ENCODE data around the gene GOLPH3L. TPM values are rescaled to one million over a fixed set of nuclear protein-coding genes. Genes with fewer than 3 reads are reported as not detected.
A peak's percentile ranks its signal among the peaks of the same experiment; 100 is the strongest.
"Not testable (repeated sequence)": the region's sequence is repeated elsewhere in the genome, so short reads cannot be mapped to it uniquely, and the experiment has no call there.

GOLPH3L gene
- total RNA-seq, 1 donor from 2014 or later, result 16.5 TPM

GRCh38 chr1:150622303-150622975, 74.5 kb downstream of the GOLPH3L start:
- ATAC-seq (no peak), DNase-seq (ENCODE audit: missing footprints) (peak; percentile 83)
- intact Hi-C loops (cut with DNase I), result loop anchor here (10.0 kb wide), 1 partner anchor 158 kb away; no protein-coding TSS in a partner anchor

DNA sequence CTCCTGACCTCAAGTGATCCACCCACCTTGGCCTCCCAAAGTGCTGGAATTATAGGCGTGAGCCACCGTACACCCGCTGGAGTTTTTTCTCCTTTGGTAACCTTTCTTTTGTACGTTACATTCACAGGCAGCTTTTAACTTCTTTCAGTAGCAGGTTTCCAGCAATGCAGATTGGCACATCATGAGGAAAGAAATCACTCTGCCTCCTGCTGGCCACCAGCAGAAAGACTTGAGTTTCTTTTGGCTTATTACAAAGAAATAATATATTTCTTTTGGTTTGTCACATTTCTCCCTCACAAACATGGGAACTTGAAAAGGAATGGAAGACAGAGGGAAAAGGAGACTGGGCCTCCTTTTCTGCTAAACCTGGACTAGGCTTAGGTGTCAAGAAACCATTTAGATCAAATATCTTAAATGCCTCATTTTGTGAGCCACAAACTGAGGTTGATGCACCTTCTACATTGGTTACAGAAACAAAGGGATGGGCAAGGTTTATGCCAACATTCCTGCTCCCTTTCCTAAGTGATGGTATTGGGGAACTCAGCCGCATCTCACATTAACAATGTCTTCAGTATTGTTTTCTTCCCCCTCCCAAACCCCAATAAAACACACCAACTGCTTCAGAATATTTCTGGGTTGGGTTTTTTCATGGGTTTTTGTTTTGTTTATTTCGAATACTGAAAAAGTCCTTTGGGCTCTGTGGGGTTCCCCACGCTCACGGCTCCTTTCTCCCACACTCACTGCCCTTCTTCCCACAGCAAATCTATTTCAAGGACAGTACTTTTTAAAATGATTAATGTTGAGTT, 75.3 kb downstream of the GOLPH3L start:
- intact Hi-C loops (cut with DNase I), result loop anchor here (1.0 to 10.0 kb wide), 3 partner anchors 43 to 157 kb away; partner anchors contain the start of gene MCL1
- DNase-seq (ENCODE audit: missing footprints) (no peak), ATAC-seq (no peak)

DNA sequence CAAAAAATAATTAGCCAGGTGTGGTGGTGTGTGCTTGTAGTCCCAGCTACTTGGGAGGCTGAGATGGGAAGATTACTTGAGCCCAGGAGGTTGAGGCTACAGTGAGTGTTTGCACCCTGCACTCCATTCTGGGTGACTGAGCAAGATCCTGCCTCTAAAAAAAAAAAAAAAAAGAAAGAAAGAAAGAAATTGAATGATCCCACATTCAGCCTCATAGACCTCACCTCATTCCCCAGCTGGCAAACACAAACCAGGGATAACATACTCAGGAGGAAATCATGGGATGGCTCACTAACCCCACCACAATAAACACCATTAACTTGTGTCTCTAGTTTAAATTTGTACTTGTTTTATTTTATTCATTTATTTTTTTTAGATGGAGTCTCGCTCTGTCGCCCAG, 76.0 kb downstream of the GOLPH3L start:
- DNase-seq (ENCODE audit: missing footprints), result no peak
- intact Hi-C loops (cut with DNase I), result loop anchor here (1.0 to 10.0 kb wide), 3 partner anchors 42 to 156 kb away; partner anchors contain the start of gene MCL1
- no peak for ATAC-seq

GRCh38 chr1:150619576-150620509, 77.1 kb downstream of the GOLPH3L start:
- intact Hi-C loops (cut with DNase I), result loop anchor here (2.0 to 10.0 kb wide), 2 partner anchors 41 to 155 kb away; partner anchors contain the start of gene MCL1
- peak; percentile 80 for ATAC-seq
- no peak for DNase-seq (ENCODE audit: missing footprints)

DNA sequence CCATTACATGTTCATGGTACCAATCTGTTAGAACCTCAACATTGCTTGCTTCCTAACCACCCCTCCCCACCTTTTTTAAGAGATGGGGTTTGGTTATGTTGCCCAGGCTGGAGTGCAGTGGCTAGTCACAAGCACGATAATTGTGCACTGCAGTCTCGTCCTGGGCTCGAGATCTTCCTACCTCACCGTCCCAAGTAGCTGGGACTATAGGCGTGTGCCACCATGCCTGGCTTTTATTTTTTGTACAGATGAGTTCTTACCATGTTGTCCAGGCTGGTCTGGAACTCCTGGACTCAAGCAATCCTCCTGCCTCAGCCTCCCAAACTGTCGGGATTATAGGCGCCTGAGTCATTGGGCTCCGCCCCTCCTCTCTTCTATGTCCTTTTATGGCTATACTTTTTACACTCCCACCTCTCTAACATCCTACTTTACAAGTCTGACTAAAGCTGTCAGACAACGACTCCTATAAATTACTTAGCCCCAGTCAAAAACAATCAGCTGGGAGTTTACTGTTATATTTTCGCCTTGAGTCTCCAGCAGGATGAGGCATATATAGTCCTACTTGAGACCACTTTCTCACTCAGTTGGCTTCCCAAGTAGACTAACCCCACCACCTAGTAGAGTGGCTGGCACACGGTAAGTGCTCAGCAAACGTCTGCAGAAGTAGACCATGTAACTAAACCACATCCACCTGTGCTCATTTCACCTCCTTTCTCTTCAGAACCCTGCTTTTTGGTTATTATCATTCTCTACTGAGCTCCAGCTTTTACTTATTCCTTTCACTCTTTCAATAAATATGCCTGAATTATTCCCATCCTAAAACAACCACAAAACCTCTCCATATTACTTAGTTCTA, 81.4 kb downstream of the GOLPH3L start:
- no peak for DNase-seq (ENCODE audit: missing footprints)
- intact Hi-C loops (cut with DNase I), result no loop called here
- ATAC-seq, result no peak

DNA sequence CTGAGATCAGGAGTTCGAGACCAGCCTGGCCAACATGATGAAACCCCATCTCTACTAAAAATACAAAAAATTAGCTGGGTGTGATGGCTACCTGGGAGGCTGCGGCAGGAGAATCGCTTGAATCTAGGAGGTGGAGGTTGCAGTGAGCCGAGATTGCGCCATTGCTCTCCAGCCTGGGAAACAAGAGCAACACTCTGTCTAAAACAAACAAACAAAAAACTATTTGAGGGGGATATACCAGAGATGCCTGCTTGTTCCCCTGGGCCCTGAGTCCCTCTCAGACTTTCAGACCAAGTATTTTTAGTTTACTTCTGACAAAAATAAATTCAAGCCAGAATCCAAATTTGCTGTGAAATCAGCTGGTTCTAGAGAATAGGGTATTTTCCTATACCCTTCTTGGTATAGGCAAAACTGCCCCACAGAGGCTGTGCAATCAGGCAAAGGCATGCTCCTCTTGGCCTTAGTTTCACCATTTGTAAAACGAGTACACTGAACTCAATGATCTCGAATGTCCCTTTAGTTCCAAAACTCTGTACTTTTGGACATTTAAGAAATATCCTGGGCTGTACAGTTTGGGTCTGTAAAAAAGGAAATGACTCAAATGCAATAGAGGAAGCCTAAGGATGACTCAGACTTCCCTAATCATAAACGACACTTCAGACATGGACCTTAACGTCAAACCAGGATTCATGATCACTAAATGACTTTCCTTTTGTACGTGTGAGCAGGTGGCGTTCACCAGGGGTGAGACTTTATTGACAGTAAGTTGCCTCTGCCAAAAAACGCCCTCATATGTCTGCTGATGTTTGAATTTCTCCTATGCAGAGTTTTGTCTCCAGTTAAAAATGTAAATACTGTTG, 83.7 kb downstream of the GOLPH3L start:
- DNase-seq (ENCODE audit: missing footprints) (no peak), ATAC-seq (peak; percentile 56)
- intact Hi-C loops (cut with DNase I), result loop anchor here (2.0 kb wide), 1 partner anchor 52 kb away; no protein-coding TSS in a partner anchor

DNA sequence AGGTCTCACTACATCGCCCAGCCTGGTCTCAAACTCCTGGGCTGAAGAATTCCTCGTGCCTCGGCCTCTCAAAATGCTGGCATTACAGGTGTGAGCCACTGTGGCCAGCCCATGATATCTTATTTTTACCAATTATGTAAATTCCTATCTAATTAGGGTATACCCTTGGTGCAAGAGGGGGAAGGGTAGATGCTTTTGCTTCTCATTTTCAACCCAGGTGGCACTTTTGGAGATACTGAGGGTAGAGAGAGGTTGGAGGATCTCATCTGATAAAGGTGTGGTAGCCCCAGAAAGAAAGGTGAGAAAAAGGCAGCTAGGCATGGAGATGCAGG, 85.0 kb downstream of the GOLPH3L start:
- DNase-seq (ENCODE audit: missing footprints), result no peak
- ATAC-seq, result no peak
- intact Hi-C loops (cut with DNase I), result loop anchor here (2.0 kb wide), 1 partner anchor 51 kb away; no protein-coding TSS in a partner anchor

GRCh38 chr1:150610576-150610975, 86.4 kb downstream of the GOLPH3L start:
- DNase-seq (ENCODE audit: missing footprints) (no peak), ATAC-seq (no peak)
- intact Hi-C loops (cut with DNase I), result no loop called here

DNA sequence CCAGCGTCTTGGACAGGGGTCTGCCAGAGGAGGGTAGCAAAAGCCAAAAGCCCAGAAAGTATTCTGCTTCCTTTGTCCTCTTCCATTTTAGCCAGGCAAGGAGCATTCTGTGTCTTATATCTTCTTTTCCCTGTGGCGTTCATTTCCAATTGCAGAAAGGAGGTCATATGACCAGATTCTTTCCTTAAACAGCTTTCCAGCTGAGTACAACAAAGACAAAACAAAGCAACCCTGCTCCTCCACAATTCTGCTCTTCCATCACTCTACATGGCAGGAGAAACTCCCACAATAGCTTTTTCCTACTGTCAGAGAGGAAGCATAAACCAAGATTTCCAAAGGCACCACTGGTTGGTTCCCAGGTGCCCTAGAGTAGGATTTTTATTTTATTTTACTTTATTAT, 87.2 kb downstream of the GOLPH3L start:
- intact Hi-C loops (cut with DNase I), result no loop called here
- ATAC-seq (no peak), DNase-seq (ENCODE audit: missing footprints) (no peak)

GRCh38 chr1:150606463-150607142, 90.4 kb downstream of the GOLPH3L start:
- intact Hi-C loops (cut with DNase I), result no loop called here
- ATAC-seq (no peak), DNase-seq (ENCODE audit: missing footprints) (no peak)

DNA sequence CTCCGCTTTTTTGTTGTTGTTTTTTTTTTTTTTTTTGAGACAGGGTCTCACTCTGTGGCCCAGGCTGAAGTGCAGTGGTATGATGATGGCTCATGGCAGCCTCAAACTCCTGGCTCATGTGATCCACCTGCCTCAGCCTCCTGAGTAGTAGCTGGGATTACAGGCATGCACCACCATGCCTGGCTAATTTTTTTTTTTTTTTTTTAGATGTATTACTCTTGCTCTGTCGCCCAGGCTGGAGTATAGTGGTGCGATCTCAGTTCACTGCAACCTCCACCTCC, 91.6 kb downstream of the GOLPH3L start:
- DNase-seq (ENCODE audit: missing footprints); ATAC-seq; intact Hi-C loops (cut with DNase I): not testable (repeated sequence)

DNA sequence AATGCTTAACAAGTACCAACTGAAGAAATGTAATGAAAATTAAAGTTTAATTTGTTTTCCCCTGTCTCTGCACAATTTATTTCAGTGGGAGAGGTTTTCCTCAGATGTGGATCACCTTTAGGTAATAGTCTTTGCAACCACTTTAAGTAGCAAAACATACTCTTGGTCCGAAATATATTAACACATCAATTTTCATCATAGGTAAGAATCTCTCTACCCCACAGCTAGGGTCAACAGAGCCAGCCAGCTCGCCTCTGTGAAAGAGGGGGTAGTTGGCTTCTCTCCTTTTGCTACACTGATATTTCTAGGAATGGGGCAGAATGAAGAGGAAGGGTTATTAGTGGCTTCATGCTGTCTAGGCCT, 92.7 kb downstream of the GOLPH3L start:
- DNase-seq (ENCODE audit: missing footprints), result no peak
- intact Hi-C loops (cut with DNase I), result no loop called here
- no peak for ATAC-seq

GRCh38 chr1:150603711-150604110, 93.2 kb downstream of the GOLPH3L start:
- DNase-seq (ENCODE audit: missing footprints) (no peak), ATAC-seq (no peak)
- intact Hi-C loops (cut with DNase I), result no loop called here

- DNase-seq (ENCODE audit: missing footprints); ATAC-seq; intact Hi-C loops (cut with DNase I): not testable (repeated sequence)
These were observed 94.6 kb downstream of the GOLPH3L start for GRCh38 chr1:150602372-150602771.

DNA sequence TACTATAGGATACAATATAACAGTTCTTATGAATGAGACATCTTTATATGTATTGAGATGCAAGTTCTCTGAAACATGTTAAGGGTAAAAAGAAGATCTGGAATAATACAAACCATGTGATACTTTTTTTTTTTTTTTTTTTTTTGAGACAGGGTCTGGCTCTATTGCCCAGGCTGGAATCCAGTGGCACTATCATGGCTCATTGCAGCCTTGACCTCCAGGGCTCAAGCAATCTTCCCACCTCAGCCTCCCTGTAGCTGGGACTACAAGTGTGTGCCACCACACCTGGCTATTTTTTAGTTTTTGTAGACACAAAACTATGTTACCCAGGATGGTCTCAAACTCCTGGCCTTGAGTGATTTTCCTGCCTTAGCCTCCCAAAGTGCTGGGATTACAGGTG, 95.4 kb downstream of the GOLPH3L start:
- intact Hi-C loops (cut with DNase I), result no loop called here
- DNase-seq (ENCODE audit: missing footprints) (no peak), ATAC-seq (no peak)

DNA sequence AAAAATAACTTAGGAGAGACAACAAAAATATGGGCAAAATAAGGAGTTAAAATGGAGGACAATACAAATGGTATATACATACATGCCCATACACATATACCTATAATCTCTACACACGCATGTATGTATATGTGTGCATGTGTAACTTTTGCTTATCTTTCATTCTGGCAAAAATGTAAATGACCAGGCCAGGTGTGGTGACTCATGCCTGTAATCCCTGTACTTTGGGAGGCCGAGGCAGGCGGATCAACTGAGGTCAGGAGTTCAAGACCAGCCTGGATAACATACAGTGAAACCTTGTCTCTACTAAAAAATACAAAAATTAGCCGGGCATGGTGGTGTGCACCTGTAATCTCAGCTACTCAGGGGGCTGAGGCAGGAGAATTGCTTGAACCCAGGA, 98.6 kb downstream of the GOLPH3L start:
- DNase-seq (ENCODE audit: missing footprints); intact Hi-C loops (cut with DNase I); ATAC-seq: not testable (repeated sequence)

GRCh38 chr1:150596976-150597375, 100.0 kb downstream of the GOLPH3L start:
- intact Hi-C loops (cut with DNase I), result no loop called here
- ATAC-seq, result no peak
- DNase-seq (ENCODE audit: missing footprints), result no peak

Measured in Right ventricle myocardium inferior (tissue), 1 donor.